Ascending aorta (tissue), 2 donors: Measurements from ENCODE around the gene STAT4. TPM values are rescaled to one million over a fixed set of nuclear protein-coding genes. Genes with fewer than 3 reads are reported as not detected.

Experiments
- DNase-seq, 2 donors: peaks; one replicate each; pipeline ENCODE4 v3.0.0-alpha.2; 2019; ENCODE audit warnings: low spot score in 2 of 2
- H3K27ac ChIP-seq, 2 donors: fragments of 200-600 bp; sonication (generic); one replicate each; pipeline ENCODE4 v1.5.1; 2016 to 2017; ENCODE audit warnings: mild to moderate bottlenecking in 1 of 2
- H3K27me3 ChIP-seq: fragments of 200-600 bp; sonication (generic); one replicate; pipeline ENCODE4 v1.5.1; 2017
- H3K36me3 ChIP-seq, 2 donors: fragments of 200-600 bp; sonication (generic); one replicate each; pipeline ENCODE4 v1.5.1; 2016
- H3K4me1 ChIP-seq, 2 donors: fragments of 200-600 bp; sonication (generic); one replicate each; pipeline ENCODE4 v1.5.1; 2016 to 2017; ENCODE audit warnings: mild to moderate bottlenecking in 1 of 2
- H3K4me3 ChIP-seq, 2 donors: fragments of 200-600 bp; sonication (generic); one replicate each; pipeline ENCODE4 v1.5.1; 2016 to 2017; ENCODE audit warnings: mild to moderate bottlenecking in 1 of 2
- H3K9me3 ChIP-seq, 2 donors: fragments of 200-600 bp; sonication (generic); one replicate each; pipeline ENCODE4 v1.5.1; 2016
- intact Hi-C: fragments of 100-400 bp; cut with DNase I; formaldehyde crosslinking; loops from one replicate; pipeline ENCODE4 v1.15.1; 2023
- total RNA-seq: library from RNA; depleted of rRNA; stranded (reverse); fragments of >200 nt; gene quantifications from one replicate; pipeline ENCODE4 v1.1.0, GENCODE V29; 2016
- TF ChIP-seq, protein P1 (sequence below), 3 experiments: fragments of 200-600 bp in 2 of 3; fragments of 450-650 bp in 1 of 3; sonication (generic) in 2 of 3; IDR thresholded peaks; one replicate each; pipeline ENCODE4 v1.5.1; 2016 to 2019; ENCODE audit warnings: antibody characterized with exemption in 3 of 3, mild to moderate bottlenecking in 1 of 3, moderate library complexity in 1 of 3

STAT4 gene
- total RNA-seq, 1 donor from 2014 or later: 0.85 TPM

GRCh38 chr2:191127235-191127634 is 23.6 kb downstream of the STAT4 start:
- Histone ChIP-seq H3K4me1 (no peaks in the 10 kb centered on the region), H3K4me3 (no peak overlapping the region), H3K36me3 (no peaks in the 10 kb centered on the region), H3K27me3 (no peaks in the 10 kb centered on the region), H3K9me3 (no peaks in the 10 kb centered on the region), H3K27ac (no peak overlapping the region)
- no peak for DNase-seq
- intact Hi-C loops: no loop called here
- TF ChIP-seq, protein P1, sequence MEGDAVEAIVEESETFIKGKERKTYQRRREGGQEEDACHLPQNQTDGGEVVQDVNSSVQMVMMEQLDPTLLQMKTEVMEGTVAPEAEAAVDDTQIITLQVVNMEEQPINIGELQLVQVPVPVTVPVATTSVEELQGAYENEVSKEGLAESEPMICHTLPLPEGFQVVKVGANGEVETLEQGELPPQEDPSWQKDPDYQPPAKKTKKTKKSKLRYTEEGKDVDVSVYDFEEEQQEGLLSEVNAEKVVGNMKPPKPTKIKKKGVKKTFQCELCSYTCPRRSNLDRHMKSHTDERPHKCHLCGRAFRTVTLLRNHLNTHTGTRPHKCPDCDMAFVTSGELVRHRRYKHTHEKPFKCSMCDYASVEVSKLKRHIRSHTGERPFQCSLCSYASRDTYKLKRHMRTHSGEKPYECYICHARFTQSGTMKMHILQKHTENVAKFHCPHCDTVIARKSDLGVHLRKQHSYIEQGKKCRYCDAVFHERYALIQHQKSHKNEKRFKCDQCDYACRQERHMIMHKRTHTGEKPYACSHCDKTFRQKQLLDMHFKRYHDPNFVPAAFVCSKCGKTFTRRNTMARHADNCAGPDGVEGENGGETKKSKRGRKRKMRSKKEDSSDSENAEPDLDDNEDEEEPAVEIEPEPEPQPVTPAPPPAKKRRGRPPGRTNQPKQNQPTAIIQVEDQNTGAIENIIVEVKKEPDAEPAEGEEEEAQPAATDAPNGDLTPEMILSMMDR (IDR thresholded peaks at IDR 0.05): no peak

DNA sequence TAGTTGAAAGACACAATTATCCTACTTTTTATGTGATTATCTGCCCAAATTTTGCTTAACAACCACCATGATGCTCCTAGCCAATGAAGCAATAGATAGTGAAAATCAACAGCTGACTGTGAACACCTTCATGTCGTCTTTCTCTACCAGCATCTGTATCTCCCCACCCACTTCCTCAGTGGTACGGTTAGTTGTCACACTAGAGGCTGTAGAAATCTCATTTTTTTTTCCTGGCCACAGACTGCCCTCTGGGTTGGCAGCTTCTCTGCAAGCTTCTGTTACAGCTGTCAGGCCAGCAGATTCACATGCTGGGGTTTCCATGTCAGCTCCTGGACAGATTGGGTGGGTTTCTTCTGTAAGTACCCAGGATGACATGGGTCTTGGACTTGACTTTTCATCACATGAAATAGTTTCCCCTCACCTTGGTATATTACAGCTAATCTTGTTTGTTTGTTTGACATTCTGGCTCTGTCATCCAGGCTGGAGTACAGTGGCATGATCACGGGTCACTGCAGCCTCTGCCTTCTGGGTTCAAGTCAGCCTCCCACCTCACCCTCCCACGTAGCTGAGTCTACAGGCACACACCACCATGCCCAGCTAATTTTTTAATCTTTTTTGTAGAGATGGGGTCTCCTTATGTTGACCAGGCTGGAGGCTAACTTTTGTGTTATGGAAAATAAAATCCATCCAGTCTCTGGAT is 24.3 kb downstream of the STAT4 start:
- no peak for DNase-seq
- TF ChIP-seq, protein P1 (IDR thresholded peaks at IDR 0.05): no peak
- no peaks in the 10 kb centered on the region for H3K4me1 ChIP-seq
- no peak overlapping the region for H3K27ac ChIP-seq
- H3K4me3 ChIP-seq: no peak overlapping the region
- no peaks in the 10 kb centered on the region for H3K9me3 ChIP-seq
- no peaks in the 10 kb centered on the region for H3K36me3 ChIP-seq
- intact Hi-C loops: no loop called here
- H3K27me3 ChIP-seq: no peaks in the 10 kb centered on the region

- H3K9me3 ChIP-seq: no peaks in the 10 kb centered on the region
- no peak overlapping the region for H3K27ac ChIP-seq
- no peak overlapping the region for H3K4me3 ChIP-seq
- no peaks in the 10 kb centered on the region for H3K27me3 ChIP-seq
- TF ChIP-seq, protein P1 (IDR thresholded peaks at IDR 0.05): no peak
- no peaks in the 10 kb centered on the region for H3K36me3 ChIP-seq
- DNase-seq: no peak
- no peaks in the 10 kb centered on the region for H3K4me1 ChIP-seq
- intact Hi-C loops: no loop called here
Measured at GRCh38 chr2:191125646-191126045, 25.1 kb downstream of the STAT4 start.

GRCh38 chr2:191122638-191123294 is 28.0 kb downstream of the STAT4 start:
- TF ChIP-seq, protein P1 (IDR thresholded peaks at IDR 0.05): no peak
- Histone ChIP-seq H3K36me3 (no peaks in the 10 kb centered on the region), H3K4me1 (no peaks in the 10 kb centered on the region), H3K4me3 (no peak overlapping the region), H3K9me3 (no peaks in the 10 kb centered on the region), H3K27me3 (no peaks in the 10 kb centered on the region), H3K27ac (no peak overlapping the region)
- intact Hi-C loops: no loop called here
- DNase-seq: no peak

- Histone ChIP-seq H3K4me3 (no peak overlapping the region), H3K27me3 (no peaks in the 10 kb centered on the region)
- TF ChIP-seq, protein P1 (IDR thresholded peaks at IDR 0.05): no peak
Measured at GRCh38 chr2:191117341-191117740, 33.5 kb downstream of the STAT4 start.

More at GRCh38 chr2:191117341-191117740, 33.5 kb downstream of the STAT4 start:
- no peak for DNase-seq
- Histone ChIP-seq H3K9me3 (no peaks in the 10 kb centered on the region), H3K27ac (no peak overlapping the region), H3K4me1 (no peaks in the 10 kb centered on the region), H3K36me3 (no peaks in the 10 kb centered on the region)
- intact Hi-C loops: no loop called here
